SW 1271 (cell line): Measurements from ENCODE around the gene SRRM5.
A peak's percentile ranks its signal among the peaks of the same experiment; 100 is the strongest.
"Not testable (repeated sequence)": the region's sequence is repeated elsewhere in the genome, so short reads cannot be mapped to it uniquely, and the experiment has no call there.

Experiments used
- DNase-seq, 2 experiments: peaks; one replicate each; lab custom pipeline; 2025; lab: John Stamatoyannopoulos, UW

The SRRM5 gene

DNA sequence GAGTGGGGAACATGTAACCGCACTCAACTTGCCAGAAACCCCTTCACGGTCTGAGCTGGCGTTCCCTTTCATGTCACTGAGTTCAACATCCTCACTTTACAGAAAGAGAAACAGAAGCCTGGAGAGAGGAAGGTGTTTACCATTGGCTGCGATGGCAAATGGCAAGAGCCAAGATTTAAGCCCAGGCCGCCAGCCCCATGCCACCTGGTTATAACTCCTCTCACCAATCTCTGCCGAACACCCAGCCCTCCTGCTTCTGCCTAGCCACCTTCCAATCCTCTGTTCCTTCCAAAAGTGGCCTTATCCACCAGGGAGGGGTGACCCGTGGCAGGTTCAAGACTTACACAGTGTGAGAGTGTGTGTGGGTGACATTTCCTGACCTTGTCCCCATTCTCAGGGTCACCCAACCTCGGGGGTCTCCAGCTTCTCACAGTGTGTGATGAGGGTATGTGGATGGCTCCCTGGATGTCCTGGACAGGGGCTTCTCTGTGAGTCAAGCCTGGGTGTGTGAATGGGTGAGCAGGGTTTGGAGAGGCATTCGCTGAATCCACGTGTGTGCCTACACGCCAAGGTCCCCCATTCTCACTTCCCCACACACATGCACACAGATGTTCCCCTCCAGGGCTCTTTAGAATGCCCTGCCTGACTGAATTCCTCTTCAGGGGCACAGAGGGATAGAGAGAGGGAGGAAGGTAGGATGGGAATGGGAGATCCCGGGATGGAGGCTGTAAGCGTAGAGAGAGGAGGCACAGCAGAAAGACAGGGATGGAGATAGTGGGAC is 26.5 kb downstream of the SRRM5 start:
- no peak for DNase-seq

GRCh38 chr19:43638995-43639518 is 27.2 kb downstream of the SRRM5 start:
- DNase-seq = no peak

DNA sequence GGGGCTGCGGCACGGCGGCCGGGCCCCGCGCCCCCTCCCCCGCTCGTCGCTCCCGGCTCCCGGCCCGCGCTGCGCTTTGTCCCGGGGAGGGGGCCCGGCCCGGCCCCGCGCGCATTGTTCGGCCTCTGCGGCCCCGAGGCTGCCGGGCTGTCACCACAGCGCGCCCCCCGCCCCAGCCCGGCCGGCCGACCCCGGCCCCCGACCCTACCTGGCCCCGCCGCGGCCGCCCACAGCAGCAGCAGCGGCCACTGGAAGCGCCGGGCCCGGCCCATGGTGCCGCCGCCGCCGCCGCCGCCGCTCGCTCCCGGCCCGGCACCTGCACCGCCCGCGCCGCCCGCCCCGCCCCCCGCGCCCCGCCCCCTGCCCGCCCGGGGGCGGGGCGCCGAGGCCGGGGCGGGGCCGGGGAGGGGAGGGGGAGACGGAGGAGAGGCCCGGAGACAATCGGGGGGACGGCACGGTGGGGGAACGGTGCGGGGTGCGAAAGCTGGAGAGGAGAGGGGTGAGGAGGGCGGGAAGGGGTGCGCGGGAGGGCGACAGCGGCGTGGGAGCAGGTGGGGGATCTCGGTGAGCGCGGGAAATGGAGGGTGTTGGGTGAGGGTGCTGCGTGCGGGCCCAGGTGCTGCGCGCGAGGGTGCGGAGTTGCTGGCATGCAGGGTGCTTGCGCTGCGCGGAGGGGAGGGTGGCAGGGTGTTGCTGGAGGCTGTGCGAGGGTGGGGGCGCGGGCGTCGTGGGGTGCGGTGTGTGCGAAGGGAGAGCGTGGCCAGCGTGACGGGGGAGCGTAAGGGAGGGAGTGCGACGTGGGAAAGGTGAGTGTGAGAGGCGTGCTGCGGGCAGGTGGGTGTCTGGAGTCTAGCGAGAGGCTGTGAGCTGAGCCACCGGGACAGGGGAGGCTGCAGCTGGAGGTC is 27.9 kb downstream of the SRRM5 start, which contains the start of gene CADM4:
CADM4 (minus strand) TSS at position 332 of the 905 bp plus-strand sequence; CDS start at position 272, 60 bp downstream.
- no peak for DNase-seq

- no peak for DNase-seq
Observed at GRCh38 chr19:43640424-43640757, 28.5 kb downstream of the SRRM5 start.

- DNase-seq = peak in 1 of 2 experiments; percentile 10
Observed at GRCh38 chr19:43641333-43641732, 29.4 kb downstream of the SRRM5 start.

- no peak for DNase-seq
Observed at GRCh38 chr19:43642531-43642930, 30.6 kb downstream of the SRRM5 start.

GRCh38 chr19:43643326-43643725 is 31.4 kb downstream of the SRRM5 start:
- no peak for DNase-seq

GRCh38 chr19:43644181-43644580 is 32.3 kb downstream of the SRRM5 start:
- no peak for DNase-seq

GRCh38 chr19:43648633-43649032 is 36.7 kb downstream of the SRRM5 start:
- no peak for DNase-seq

DNA sequence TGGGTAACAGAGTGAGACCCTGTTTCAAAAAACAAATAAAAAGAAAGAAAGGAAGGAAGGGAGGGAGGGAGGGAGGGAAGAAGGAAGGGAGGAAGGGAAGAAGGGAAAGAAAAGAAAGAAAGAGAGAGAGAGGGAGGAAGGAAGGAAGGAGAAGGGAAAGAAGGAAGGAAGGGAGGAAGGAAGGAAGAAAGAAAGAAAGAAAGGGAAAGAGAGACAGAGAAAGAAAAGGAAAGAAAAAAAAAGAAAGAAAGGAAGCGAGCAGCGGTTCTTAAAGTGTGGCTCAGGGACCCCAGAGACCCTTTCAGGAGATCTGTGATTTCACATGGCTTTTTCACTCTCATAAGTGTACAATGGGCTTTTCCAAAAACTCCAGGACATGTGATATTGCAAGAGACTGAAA is 37.6 kb downstream of the SRRM5 start:
- no peak for DNase-seq

- DNase-seq = not testable (repeated sequence)
Observed at GRCh38 chr19:43650276-43650675, 38.4 kb downstream of the SRRM5 start.

DNA sequence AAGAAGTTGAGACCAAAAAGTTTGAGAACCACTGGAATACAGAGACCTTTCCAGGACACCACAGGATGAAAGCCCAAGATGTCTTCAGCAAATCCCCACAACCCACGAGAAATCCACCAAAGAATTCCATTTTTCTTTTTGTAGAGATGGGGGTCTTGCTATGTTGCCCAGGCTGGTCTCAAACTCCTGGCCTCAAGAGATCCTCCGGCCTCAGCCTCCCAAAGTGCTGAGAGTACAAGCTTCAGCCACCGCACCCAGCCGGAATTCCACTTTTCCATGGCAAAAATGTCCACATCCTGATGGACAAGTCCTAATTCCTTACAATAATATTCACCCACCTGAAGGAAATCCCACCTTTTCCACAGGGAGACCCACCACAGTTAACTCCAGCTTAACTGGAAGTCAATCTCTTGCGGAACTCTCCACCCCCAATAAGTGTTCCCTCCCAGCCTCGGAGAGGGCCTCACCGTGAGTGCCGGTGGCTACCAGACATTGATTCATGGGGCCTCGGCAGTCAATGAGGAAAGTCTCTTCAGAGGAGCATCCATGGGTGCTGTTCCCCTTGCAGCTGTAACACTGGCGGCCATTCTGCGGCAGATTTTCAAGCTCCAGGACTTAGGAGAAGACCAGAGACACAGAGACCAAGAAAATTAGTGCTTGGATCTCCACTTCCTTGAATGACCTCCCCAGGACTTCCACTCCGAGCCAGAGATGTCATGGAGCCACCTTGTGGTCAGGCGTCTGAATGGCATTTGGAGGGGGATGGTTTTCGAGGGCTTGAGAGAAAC is 40.1 kb downstream of the SRRM5 start:
- DNase-seq = peak in 1 of 2 experiments; percentile 38

DNA sequence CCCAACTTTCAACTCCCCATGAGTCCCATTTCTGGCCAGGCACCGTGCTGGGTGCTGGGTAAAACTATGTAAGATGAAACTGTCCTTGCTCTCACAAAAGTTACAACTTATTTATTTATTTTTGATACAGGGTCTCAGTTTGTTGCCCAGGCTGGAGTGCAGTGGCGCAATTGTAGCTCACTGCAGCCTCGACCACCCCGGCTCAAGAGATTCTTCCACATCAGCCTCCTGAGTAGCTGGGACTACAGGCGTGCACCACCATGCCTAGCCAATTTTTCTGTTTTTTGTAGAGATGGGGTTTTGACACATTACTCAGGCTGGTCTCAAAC is 40.6 kb downstream of the SRRM5 start:
- no peak for DNase-seq

DNA sequence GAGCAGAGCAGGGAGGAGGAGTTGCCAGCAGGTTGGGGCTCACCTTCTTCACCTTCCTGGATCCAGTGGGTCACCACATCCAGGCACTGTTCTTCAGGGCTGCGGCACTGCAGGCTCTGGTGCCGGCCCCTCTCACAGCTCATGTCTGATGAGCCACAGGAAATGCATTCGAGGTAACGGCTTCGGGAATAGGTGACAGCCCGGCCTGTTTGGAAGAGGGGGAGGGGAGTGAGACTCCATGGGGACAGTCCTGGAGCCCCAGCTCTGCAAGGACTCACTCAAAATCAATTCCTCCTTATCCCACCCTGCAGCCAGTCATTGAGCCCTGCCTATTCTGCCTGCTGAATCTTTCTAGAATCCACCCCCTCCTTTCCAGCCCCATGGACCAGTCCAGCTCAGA is 44.5 kb downstream of the SRRM5 start:
- DNase-seq = no peak

- DNase-seq = no peak
Observed at GRCh38 chr19:43658001-43658400, 46.1 kb downstream of the SRRM5 start.

DNA sequence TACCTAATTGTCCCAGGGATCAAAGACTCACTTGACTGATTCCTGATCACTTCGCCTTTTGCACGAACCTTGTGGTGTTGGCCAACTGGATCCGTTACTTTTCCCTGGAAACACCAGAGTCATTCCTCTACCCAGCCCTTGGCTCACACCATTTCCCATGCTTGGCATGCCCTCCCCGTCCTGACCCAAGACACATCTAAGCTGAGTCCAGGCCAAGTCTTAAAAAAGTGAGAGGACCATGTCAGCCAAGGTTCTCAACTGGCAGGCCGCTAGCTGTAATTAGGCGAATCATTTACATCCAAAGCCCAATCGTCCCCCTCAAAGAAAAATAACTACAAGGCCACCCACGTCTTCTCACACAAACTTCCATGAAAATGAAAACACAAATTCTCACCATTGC is 46.6 kb downstream of the SRRM5 start:
- DNase-seq = no peak

DNA sequence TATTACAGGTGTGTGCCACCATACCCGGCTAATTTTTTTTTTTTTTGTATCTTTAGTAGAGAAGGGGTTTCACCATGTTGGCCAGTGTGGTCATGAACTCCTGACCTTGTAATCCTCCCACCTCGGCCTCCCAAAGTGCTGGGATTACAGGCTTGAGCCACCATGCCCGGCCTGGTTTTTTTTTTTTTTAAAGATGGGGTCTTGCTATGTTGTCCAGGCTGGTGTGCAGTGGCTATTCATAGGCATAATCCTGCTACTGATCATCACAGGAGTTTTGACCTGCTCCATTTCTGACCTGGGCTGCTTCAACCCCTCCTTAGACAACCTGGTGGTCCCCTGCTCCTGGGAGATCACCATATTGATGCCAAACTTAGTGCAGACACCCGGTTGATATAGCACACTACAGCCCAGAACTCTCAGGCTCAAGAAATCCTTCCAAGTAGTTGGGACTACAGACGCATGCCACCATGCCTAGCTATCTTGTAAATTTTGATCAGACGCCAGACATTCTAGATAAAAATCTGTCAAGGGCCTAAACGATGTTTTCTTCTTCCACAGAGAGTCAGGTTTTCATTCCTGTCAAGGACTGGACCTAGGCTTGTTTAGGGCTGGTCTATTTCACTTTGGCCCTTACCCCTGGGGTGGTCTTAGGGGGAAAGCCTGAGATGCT is 48.5 kb downstream of the SRRM5 start:
- DNase-seq = no peak

- no peak for DNase-seq
Observed at GRCh38 chr19:43660971-43661360, 49.1 kb downstream of the SRRM5 start.

- DNase-seq = no peak
Observed at GRCh38 chr19:43662487-43662886, 50.6 kb downstream of the SRRM5 start.

- DNase-seq = no peak
Observed at GRCh38 chr19:43664018-43664417, 52.1 kb downstream of the SRRM5 start.
